Ureter (tissue), 1 donor: ENCODE data around the gene WFDC12. TPM values are rescaled to one million over a fixed set of nuclear protein-coding genes. Genes with fewer than 3 reads are reported as not detected.

Experiments
- DNase-seq: peaks from one replicate; pipeline ENCODE4 v3.0.0-alpha.2; 2020; ENCODE audit warnings: low spot score
- total RNA-seq: library from RNA; stranded (reverse); gene quantifications from one replicate; pipeline ENCODE4 v1.2.4, GENCODE V29; 2023
- donor health status: DM: yes; HTN: yes; CAD: no.

Gene WFDC12
- total RNA-seq, 1 donor from 2014 or later, result not detected

DNA sequence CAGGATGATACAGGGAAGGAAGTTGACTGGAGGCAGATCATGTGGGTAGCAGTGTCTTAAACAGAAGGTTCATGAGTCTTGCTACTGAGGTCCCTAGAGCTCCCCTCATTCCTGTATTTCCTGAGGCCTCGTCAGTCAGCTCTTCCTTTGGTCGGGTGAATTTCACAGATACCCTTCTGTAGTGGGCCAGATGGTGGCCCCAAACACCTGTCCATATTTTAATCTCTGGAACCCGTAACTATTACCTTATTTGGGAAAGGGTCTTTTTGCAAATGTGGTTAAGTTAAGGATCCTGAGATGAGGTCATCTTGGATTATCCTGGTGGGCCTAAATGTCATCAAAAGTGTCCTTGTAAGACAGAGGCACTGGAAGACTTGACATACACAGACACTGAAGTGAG is 32.9 kb downstream of the WFDC12 start:
- no peak for DNase-seq

GRCh38 chr20:45090481-45090880 is 33.8 kb downstream of the WFDC12 start:
- no peak for DNase-seq

DNA sequence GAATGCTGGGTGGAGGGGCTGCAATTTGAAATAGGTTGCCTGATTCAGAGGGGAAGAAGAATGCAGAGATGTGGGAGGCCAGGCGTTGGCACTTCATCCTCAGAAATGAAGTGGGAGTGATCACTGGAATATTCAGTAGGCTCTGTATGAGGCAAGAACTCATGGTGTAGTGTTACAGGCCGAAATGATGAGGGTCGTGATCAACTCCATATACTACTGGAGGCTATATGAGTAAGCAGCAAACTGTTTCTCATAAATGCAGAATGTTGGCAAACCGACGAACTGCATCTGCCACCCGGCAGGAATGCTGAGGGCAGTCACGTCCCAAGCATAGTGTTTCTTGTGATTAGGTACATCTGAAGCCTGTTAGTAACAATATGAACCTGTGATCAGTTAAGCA is 36.0 kb downstream of the WFDC12 start:
- DNase-seq, result no peak

DNA sequence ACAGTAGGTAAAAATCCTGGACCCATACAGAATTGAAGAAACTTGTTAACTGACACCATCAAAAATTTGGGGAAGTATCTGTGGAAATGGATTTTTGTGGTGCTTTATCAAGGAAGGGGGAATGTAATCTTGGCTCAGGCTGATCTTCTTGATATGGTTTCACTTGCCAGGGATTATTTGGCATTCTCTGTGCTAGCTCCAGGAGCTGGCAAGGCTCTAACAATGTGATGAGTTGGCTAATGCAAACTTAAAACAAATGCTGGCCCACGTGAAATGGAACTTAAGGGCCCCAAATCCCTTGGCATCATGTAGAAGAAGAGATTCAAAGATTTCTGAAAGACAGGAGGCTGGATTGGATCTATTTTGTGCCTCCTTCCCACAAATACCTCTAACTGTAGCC is 36.5 kb downstream of the WFDC12 start:
- DNase-seq, result no peak

- DNase-seq, result no peak
Measured at GRCh38 chr20:45087097-45087790, 37.0 kb downstream of the WFDC12 start.

GRCh38 chr20:45085867-45086266 is 38.4 kb downstream of the WFDC12 start:
- DNase-seq, result no peak

DNA sequence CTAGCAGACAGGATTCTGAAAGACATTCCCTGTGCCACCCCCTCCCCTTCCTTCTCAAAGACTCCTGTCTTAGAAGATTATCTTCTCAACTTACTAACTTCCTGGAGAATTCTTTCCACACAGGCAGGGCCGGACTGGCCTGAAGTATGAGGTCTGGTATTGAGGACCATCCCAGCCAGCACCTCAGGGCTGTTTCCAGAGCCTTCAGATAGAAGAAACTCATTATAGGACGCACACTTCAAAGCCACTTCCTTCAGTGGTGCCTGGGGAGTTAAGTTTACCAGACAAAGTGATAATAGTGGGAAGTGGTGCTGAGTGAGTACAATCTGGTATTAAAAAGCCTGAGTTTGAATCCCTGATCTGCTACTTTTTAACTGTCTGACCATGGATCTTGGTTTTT is 39.0 kb downstream of the WFDC12 start:
- no peak for DNase-seq

DNA sequence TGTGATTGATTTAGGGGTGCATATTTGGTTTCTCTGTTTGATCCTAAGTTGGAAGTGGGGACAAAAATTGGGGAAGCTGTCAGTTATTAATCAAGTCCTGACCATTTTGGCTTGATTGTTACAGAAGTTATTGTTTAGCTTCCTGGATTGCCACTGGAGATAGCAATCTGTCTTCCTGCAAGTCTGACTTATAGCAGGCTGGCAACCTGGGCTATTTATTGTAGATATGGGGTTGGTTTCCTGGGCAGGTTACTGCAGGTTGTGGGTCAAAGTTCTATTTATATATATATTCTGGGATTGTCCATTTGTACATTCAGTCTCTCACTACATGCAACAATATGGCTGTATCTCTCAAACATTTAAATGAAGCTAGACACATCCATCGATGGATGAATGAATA is 41.1 kb downstream of the WFDC12 start:
- DNase-seq, result no peak

DNA sequence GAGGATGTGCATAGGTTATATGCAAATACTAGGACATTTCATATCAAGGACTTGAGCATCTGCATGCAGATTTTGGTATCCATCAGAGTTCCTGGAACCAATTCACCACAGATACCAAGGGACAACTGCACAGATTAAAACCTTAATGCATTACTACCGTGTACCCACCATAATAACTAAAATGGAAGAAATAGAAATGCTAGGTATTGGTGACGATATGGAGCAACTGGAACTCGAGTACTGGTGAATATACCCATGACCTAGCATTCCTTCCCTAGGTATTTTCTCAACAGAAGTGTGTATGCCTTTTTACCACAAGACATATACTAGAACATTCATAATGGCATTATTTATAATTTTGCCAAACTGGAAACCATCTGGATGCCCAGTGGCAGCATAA is 41.8 kb downstream of the WFDC12 start:
- DNase-seq, result no peak

GRCh38 chr20:45080867-45081624 is 43.2 kb downstream of the WFDC12 start:
- no peak for DNase-seq

- DNase-seq, result no peak
Measured at GRCh38 chr20:45077559-45077958, 46.7 kb downstream of the WFDC12 start.

Other genes starting within 250 kb of the WFDC12 start
- 314 TPM for gene YWHAB, start 238.8 kb downstream of the WFDC12 start, total RNA-seq
- gene PABPC1L, start 214.4 kb downstream of the WFDC12 start, total RNA-seq, result 79.4 TPM
- gene TOMM34, start 164.1 kb downstream of the WFDC12 start, total RNA-seq, result 57.1 TPM
- 53.3 TPM for gene STK4, start 158.0 kb downstream of the WFDC12 start, total RNA-seq
- 0.86 TPM for gene KCNS1, start 23.3 kb downstream of the WFDC12 start, total RNA-seq
- gene WFDC5, start 9.3 kb downstream of the WFDC12 start, total RNA-seq, result 0.78 TPM
- gene PI3, start 50.4 kb upstream of the WFDC12 start, total RNA-seq, result 1.7 TPM
- not detected for gene SEMG1, start 82.6 kb upstream of the WFDC12 start, total RNA-seq
- not detected for gene SEMG2, start 96.9 kb upstream of the WFDC12 start, total RNA-seq
- 301 TPM for gene SLPI, start 130.1 kb upstream of the WFDC12 start, total RNA-seq
- gene RBPJL, start 182.4 kb upstream of the WFDC12 start, total RNA-seq, result not detected
- not detected for gene MATN4, start 183.8 kb upstream of the WFDC12 start, total RNA-seq
- 215 TPM for gene SDC4, start 224.0 kb upstream of the WFDC12 start, total RNA-seq
- gene SYS1, start 238.7 kb upstream of the WFDC12 start, total RNA-seq, result 28.8 TPM